Mesendoderm (in vitro differentiated cells): ENCODE results near the gene CGB2. TPM values are rescaled to one million over a fixed set of nuclear protein-coding genes. Genes with fewer than 3 reads are reported as not detected.
"Not testable (repeated sequence)": the region's sequence is repeated elsewhere in the genome, so short reads cannot be mapped to it uniquely, and the experiment has no call there.

Experiments
- DNase-seq: peaks from one replicate; pipeline ENCODE4 v3.0.0; 2013
- H2AK5ac ChIP-seq: 2 replicates; pipeline ENCODE4 v1.6.1; 2013; ENCODE audit warnings: low read length, inconsistent platforms
- H2BK120ac ChIP-seq: 2 replicates; pipeline ENCODE4 v1.6.1; 2013; ENCODE audit warnings: low read depth, mild to moderate bottlenecking, low read length, moderate library complexity, mixed read lengths
- H2BK15ac ChIP-seq: replicated peaks from 2 replicates; pipeline ENCODE4 v1.6.1; 2013; ENCODE audit warnings: low read depth, mild to moderate bottlenecking, moderate library complexity
- H2BK5ac ChIP-seq: 2 replicates; pipeline ENCODE4 v1.6.1; 2013; ENCODE audit warnings: low read length, inconsistent platforms
- H3K18ac ChIP-seq: 2 replicates; pipeline ENCODE4 v1.6.1; 2013; ENCODE audit warnings: mild to moderate bottlenecking, low read length, mixed read lengths
- H3K23ac ChIP-seq: one replicate; pipeline ENCODE4 v1.6.1; 2013; ENCODE audit warnings: low read length
- H3K27ac ChIP-seq: 2 replicates; pipeline ENCODE4 v1.5.1; 2013; ENCODE audit warnings: low read depth, mild to moderate bottlenecking, inconsistent platforms, low read length, moderate library complexity
- H3K27me3 ChIP-seq: 2 replicates; pipeline ENCODE4 v1.6.1; 2013; ENCODE audit warnings: low read length, control low read depth, mild to moderate bottlenecking, inconsistent platforms; ENCODE audit not compliant: insufficient read depth, poor library complexity
- H3K36me3 ChIP-seq: 2 replicates; pipeline ENCODE4 v1.6.1; 2013; ENCODE audit warnings: low read length, inconsistent platforms; ENCODE audit not compliant: control insufficient read depth, insufficient read depth
- H3K4ac ChIP-seq: one replicate; pipeline ENCODE4 v1.6.1; 2013; ENCODE audit warnings: low read depth, mild to moderate bottlenecking, low read length, moderate library complexity
- H3K4me1 ChIP-seq: 2 replicates; pipeline ENCODE4 v1.6.1; 2013; ENCODE audit warnings: low read depth, low read length, inconsistent platforms; ENCODE audit not compliant: control insufficient read depth
- H3K4me2 ChIP-seq: 2 replicates; pipeline ENCODE4 v1.6.1; 2013; ENCODE audit warnings: low read length
- H3K4me3 ChIP-seq: 2 replicates; pipeline ENCODE4 v1.5.1; 2013; ENCODE audit warnings: mild to moderate bottlenecking, low read length
- H3K56ac ChIP-seq: one replicate; pipeline ENCODE4 v1.6.1; 2013; ENCODE audit warnings: low read length
- H3K79me1 ChIP-seq: 2 replicates; pipeline ENCODE4 v1.6.1; 2013; ENCODE audit warnings: low read length, inconsistent platforms
- H3K79me2 ChIP-seq: 2 replicates; pipeline ENCODE4 v1.6.1; 2013; ENCODE audit warnings: mild to moderate bottlenecking, low read length; ENCODE audit not compliant: control insufficient read depth, insufficient read depth
- H3K9ac ChIP-seq: 2 replicates; pipeline ENCODE4 v1.6.1; 2013; ENCODE audit warnings: low read length, inconsistent platforms
- H4K5ac ChIP-seq: one replicate; pipeline ENCODE4 v1.6.1; 2013; ENCODE audit warnings: low read length
- H4K8ac ChIP-seq: one replicate; pipeline ENCODE4 v1.6.1; 2013; ENCODE audit warnings: low read depth, mild to moderate bottlenecking, control low read depth, low read length, moderate library complexity
- WGBS: extraction: QIAGEN DNeasy Blood & Tissue Kit; methylation state at CpG from one replicate; pipeline ENCODE4 v1.1.7; 2013; ENCODE audit warnings: low lambda C conversion rate, missing lambda C conversion rate; ENCODE audit not compliant: insufficient coverage; ENCODE audit errors: extremely low coverage; 5-methylcytosine and 5-hydroxymethylcytosine counted together
- polyA plus RNA-seq, 2 experiments: library from polyadenylated mRNA; stranded (reverse); fragments of 200-250 nt; gene quantifications; one replicate each; pipeline ENCODE4 v1.2.3, GENCODE V29; 2013

CGB2 gene
- polyA plus RNA-seq (2013, experiment 1 of 2), result 0.15 TPM
- polyA plus RNA-seq (2013, experiment 2 of 2), result 0.08 TPM

GRCh38 chr19:49031642-49032301, at the start of gene CGB2:
Gene CGB2, plus strand, starts transcription at chr19:49031890. Its CDS starts 206 bp downstream, at chr19:49032096.
- H2BK5ac ChIP-seq, H3K27ac ChIP-seq, H3K36me3 ChIP-seq, H3K79me1 ChIP-seq, H3K4ac ChIP-seq, H2BK15ac ChIP-seq, H3K56ac ChIP-seq, H3K4me2 ChIP-seq, H2AK5ac ChIP-seq, H3K23ac ChIP-seq, H3K18ac ChIP-seq, H2BK120ac ChIP-seq, H4K8ac ChIP-seq, H3K79me2 ChIP-seq, H3K9ac ChIP-seq, H3K27me3 ChIP-seq, H4K5ac ChIP-seq, H3K4me3 ChIP-seq, H3K4me1 ChIP-seq: not testable (repeated sequence)
- peak; percentile 80 for DNase-seq
- WGBS, result no CpG with 5 or more reads among the region's 28 CpGs

- H2AK5ac ChIP-seq, result no peak overlapping the region
- no peak overlapping the region for H3K4ac ChIP-seq
- H3K4me2 ChIP-seq, result no peak overlapping the region
- no peak for DNase-seq
- H2BK15ac ChIP-seq, result no peak overlapping the region
- H3K79me1 ChIP-seq, result no peaks in the 10 kb centered on the region
- H3K36me3 ChIP-seq, result peaks cover 5% of the 10 kb centered on the region
- H3K18ac ChIP-seq, result no peak overlapping the region
- H4K8ac ChIP-seq, result no peak overlapping the region
- H3K4me1 ChIP-seq, result no peaks in the 10 kb centered on the region
- H3K4me3 ChIP-seq, result no peak overlapping the region
- no peak overlapping the region for H3K9ac ChIP-seq
- no peak overlapping the region for H3K27ac ChIP-seq
- H3K23ac ChIP-seq, result no peak overlapping the region
- no CpG with 5 or more reads among the region's 9 CpGs for WGBS
- no peaks in the 10 kb centered on the region for H3K27me3 ChIP-seq
- H3K56ac ChIP-seq, result no peak overlapping the region
- H4K5ac ChIP-seq, result no peak overlapping the region
- no peak overlapping the region for H2BK120ac ChIP-seq
- H2BK5ac ChIP-seq, result no peak overlapping the region
- H3K79me2 ChIP-seq, result no peaks in the 10 kb centered on the region
Observed at GRCh38 chr19:48982280-48982679, 49.4 kb upstream of the CGB2 start.

- Histone ChIP-seq H3K79me1 (peaks cover 3% of the 10 kb centered on the region), H3K27ac (no peak overlapping the region), H3K79me2 (no peaks in the 10 kb centered on the region), H3K4ac (no peak overlapping the region), H2BK15ac (no peak overlapping the region), H3K56ac (no peak overlapping the region), H2BK120ac (no peak overlapping the region), H3K18ac (no peak overlapping the region), H2AK5ac (no peak overlapping the region), H3K4me1 (no peaks in the 10 kb centered on the region), H3K4me2 (no peak overlapping the region), H3K27me3 (no peaks in the 10 kb centered on the region), H3K36me3 (peaks cover 3% of the 10 kb centered on the region), H4K5ac (no peak overlapping the region), H3K23ac (no peak overlapping the region), H3K4me3 (no peak overlapping the region), H2BK5ac (no peak overlapping the region), H4K8ac (no peak overlapping the region), H3K9ac (no peak overlapping the region)
- WGBS, result no CpG with 5 or more reads among the region's 13 CpGs
- no peak for DNase-seq
Observed at GRCh38 chr19:48985711-48986110, 46.0 kb upstream of the CGB2 start.

GRCh38 chr19:48986211-48986610, 45.5 kb upstream of the CGB2 start:
- no CpG with 5 or more reads among the region's 3 CpGs for WGBS
- H2BK15ac ChIP-seq, result no peak overlapping the region
- no peak overlapping the region for H3K56ac ChIP-seq
- no peak overlapping the region for H4K5ac ChIP-seq
- no peak overlapping the region for H2BK120ac ChIP-seq
- H3K4me1 ChIP-seq, result no peaks in the 10 kb centered on the region
- no peak overlapping the region for H3K4ac ChIP-seq
- no peak overlapping the region for H3K27ac ChIP-seq
- H3K9ac ChIP-seq, result no peak overlapping the region
- no peak overlapping the region for H4K8ac ChIP-seq
- no peaks in the 10 kb centered on the region for H3K27me3 ChIP-seq
- H2BK5ac ChIP-seq, result no peak overlapping the region
- H3K18ac ChIP-seq, result no peak overlapping the region
- peaks cover 3% of the 10 kb centered on the region for H3K36me3 ChIP-seq
- no peak overlapping the region for H3K4me2 ChIP-seq
- H3K79me1 ChIP-seq, result peaks cover 7% of the 10 kb centered on the region
- H3K79me2 ChIP-seq, result peaks cover 1% of the 10 kb centered on the region
- no peak for DNase-seq
- H2AK5ac ChIP-seq, result no peak overlapping the region
- no peak overlapping the region for H3K23ac ChIP-seq
- H3K4me3 ChIP-seq, result no peak overlapping the region

- peaks cover 8% of the 10 kb centered on the region for H3K79me1 ChIP-seq
- no peak overlapping the region for H2BK15ac ChIP-seq
- H3K4me1 ChIP-seq, result no peaks in the 10 kb centered on the region
- H3K79me2 ChIP-seq, result peaks cover 4% of the 10 kb centered on the region
- peaks cover 3% of the 10 kb centered on the region for H3K36me3 ChIP-seq
- H3K27ac ChIP-seq, result no peak overlapping the region
- H2AK5ac ChIP-seq, result no peak overlapping the region
- H3K4me2 ChIP-seq, result no peak overlapping the region
- peak; percentile 16 for DNase-seq
- H3K4ac ChIP-seq, result no peak overlapping the region
- H4K8ac ChIP-seq, result no peak overlapping the region
- H3K27me3 ChIP-seq, result no peaks in the 10 kb centered on the region
- H3K4me3 ChIP-seq, result no peak overlapping the region
- H3K9ac ChIP-seq, result no peak overlapping the region
- H2BK5ac ChIP-seq, result no peak overlapping the region
- no CpG with 5 or more reads among the region's 7 CpGs for WGBS
- no peak overlapping the region for H2BK120ac ChIP-seq
- H3K56ac ChIP-seq, result no peak overlapping the region
- H3K23ac ChIP-seq, result no peak overlapping the region
- no peak overlapping the region for H3K18ac ChIP-seq
- H4K5ac ChIP-seq, result no peak overlapping the region
Observed at GRCh38 chr19:48987323-48987722, 44.4 kb upstream of the CGB2 start.

GRCh38 chr19:48988286-48988685, 43.4 kb upstream of the CGB2 start:
- Histone ChIP-seq H3K4me1 (no peaks in the 10 kb centered on the region), H3K27me3 (no peaks in the 10 kb centered on the region), H3K18ac (no peak overlapping the region), H2AK5ac (no peak overlapping the region), H3K9ac (no peak overlapping the region), H3K4me3 (no peak overlapping the region), H3K36me3 (peaks cover 3% of the 10 kb centered on the region), H2BK120ac (no peak overlapping the region), H3K4me2 (no peak overlapping the region), H2BK15ac (no peak overlapping the region), H3K23ac (no peak overlapping the region), H4K8ac (no peak overlapping the region), H3K79me2 (peaks cover 4% of the 10 kb centered on the region), H4K5ac (no peak overlapping the region), H3K4ac (no peak overlapping the region), H3K27ac (no peak overlapping the region), H3K79me1 (peaks cover 8% of the 10 kb centered on the region), H3K56ac (no peak overlapping the region), H2BK5ac (no peak overlapping the region)
- no CpG with 5 or more reads among the region's 7 CpGs for WGBS
- DNase-seq, result no peak
